GM08714 (cell line): ENCODE data around the gene RAB3GAP2.
A peak's percentile ranks its signal among the peaks of the same experiment; 100 is the strongest.
"Not testable (repeated sequence)": the region's sequence is repeated elsewhere in the genome, so short reads cannot be mapped to it uniquely, and the experiment has no call there.

ENCODE experiments used
- H3K4me3 ChIP-seq: fragments of 200-500 bp; sonication (Bioruptor generic); 2 replicates; pipeline ENCODE4 v1.5.1; 2014; ENCODE audit warnings: mild to moderate bottlenecking, low read length, inconsistent platforms
- ZNF274 ChIP-seq: IDR thresholded peaks from 2 replicates; pipeline ENCODE4 v1.6.1; 2012; ENCODE audit warnings: mild to moderate bottlenecking, low read depth, low read length

Gene RAB3GAP2

DNA sequence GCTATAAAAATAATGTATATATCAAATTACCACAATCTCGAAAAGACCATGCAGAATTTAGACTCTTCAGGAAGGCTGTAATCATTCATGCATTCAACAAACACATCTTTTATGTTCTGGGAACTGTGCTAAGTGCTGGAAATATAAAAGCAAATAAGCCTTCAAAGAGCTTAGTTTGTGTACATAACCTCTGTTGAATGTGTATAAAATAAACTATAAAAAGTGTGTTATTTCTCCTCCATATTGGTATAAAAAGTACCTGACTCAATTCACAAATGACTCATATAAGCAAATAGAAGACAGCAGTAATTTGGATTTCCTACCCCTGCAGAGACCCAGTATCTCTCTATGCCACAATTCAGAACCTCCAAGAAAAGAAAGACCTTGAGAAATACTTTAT, 36.8 kb downstream of the RAB3GAP2 start:
- no peak overlapping the region for H3K4me3 ChIP-seq
- TF ChIP-seq ZNF274, result no peak

DNA sequence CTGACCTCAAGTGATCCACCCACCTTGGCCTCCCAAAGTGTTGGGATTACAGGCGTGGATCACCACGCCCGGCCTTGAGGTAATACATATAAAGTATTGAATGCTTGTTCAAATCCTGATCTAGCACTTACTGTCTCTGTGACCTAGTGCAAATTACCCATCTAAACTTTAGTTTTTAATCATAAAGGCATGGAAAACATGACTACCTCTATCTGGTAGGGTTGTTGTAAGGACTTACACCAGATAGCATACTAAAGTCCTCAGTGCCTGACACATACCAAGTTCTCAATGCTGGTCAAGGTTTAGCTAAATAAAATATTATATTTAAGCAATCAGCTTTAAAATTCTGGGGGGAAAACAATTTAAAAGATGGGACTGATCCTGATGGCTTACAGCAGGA, 38.3 kb downstream of the RAB3GAP2 start:
- no peak overlapping the region for H3K4me3 ChIP-seq
- no peak for TF ChIP-seq ZNF274

DNA sequence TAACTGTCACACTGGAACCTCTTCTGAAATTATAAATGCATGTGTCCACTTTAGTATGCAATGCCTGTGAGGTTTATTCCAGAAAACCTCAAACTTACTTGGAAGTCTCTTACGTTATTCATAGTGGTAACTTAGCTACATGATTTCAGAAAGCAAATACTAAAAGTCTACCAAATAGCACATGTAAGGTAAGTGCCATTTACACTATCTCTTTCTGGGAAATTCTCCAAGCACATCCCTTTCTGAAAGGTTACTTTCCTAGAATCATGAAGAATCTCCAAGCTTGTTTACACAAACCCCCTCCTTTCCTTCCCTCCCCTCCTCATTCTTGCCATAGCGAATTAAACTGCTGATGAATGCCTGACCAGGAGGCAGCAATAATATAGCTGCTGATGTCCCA, 42.5 kb downstream of the RAB3GAP2 start:
- H3K4me3 ChIP-seq, result no peak overlapping the region
- TF ChIP-seq ZNF274, result no peak

DNA sequence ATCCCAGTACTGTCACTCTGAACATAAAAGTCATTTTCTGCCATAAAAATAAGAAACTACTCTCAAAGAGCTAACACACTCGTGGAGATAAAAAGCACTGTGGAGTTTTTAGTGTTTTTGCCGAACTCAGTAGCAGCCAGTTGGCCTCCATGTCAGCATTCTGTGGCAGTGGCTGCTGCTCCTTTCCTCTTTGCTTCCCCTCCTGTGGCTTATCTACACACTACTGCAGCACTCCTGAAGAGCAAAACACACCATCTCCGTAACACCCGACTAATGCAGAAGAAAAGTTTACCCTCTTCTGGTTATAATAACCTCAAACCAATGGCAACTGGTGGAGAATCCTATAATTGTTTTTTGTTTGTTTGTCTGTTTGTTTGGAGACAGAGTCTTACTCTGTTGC, 44.9 kb downstream of the RAB3GAP2 start:
- H3K4me3 ChIP-seq, result no peak overlapping the region
- no peak for TF ChIP-seq ZNF274

GRCh38 chr1:220226752-220227151, 45.5 kb downstream of the RAB3GAP2 start:
- TF ChIP-seq ZNF274, result no peak
- H3K4me3 ChIP-seq, result no peak overlapping the region

DNA sequence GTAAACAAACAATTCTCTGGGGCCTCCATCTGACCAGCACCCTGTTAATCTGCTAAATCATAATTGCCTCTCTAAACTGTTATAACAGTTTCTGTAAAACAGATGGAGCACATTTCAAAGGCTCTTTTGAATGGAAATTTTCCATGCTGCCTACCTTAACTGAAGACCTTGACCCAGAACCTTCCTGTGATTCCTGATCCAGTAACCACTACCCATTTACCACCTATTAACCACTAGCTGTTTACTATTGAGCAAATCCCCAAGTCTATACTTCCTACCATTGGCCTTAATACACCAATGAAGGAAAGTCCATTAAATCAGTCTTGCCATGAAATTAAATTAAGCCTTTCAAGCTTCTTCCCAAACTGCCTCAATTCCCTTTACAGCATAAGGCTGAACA, 46.3 kb downstream of the RAB3GAP2 start:
- no peak overlapping the region for H3K4me3 ChIP-seq
- no peak for TF ChIP-seq ZNF274

- no peak overlapping the region for H3K4me3 ChIP-seq
- TF ChIP-seq ZNF274, result no peak
Observed at GRCh38 chr1:220224611-220225124, 47.6 kb downstream of the RAB3GAP2 start.

DNA sequence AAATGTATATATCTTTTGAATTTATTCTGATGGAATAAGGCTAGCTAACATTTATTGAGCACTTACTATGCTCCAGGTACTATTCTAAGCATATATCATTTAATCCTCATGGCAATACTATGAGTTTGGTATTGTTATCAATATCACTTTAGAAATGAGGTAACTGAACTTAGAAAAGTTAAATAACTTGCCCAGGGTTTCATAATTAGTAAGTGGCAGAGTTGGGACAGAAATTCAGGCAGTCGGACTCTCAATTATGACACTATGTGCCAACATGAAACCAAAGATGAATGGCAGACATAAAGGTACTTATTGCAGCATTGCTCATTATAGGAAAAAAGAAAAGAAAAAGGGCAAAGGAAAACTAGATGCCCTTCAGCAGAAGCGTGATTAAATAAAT, 48.2 kb downstream of the RAB3GAP2 start:
- no peak for TF ChIP-seq ZNF274
- H3K4me3 ChIP-seq, result no peak overlapping the region

GRCh38 chr1:220222939-220223338, 49.3 kb downstream of the RAB3GAP2 start:
- no peak overlapping the region for H3K4me3 ChIP-seq
- no peak for TF ChIP-seq ZNF274

GRCh38 chr1:220221670-220222069, 50.6 kb downstream of the RAB3GAP2 start:
- H3K4me3 ChIP-seq, result peak overlapping the region; percentile 45; the same call in 1 of the 2 replicates
- TF ChIP-seq ZNF274, result no peak

DNA sequence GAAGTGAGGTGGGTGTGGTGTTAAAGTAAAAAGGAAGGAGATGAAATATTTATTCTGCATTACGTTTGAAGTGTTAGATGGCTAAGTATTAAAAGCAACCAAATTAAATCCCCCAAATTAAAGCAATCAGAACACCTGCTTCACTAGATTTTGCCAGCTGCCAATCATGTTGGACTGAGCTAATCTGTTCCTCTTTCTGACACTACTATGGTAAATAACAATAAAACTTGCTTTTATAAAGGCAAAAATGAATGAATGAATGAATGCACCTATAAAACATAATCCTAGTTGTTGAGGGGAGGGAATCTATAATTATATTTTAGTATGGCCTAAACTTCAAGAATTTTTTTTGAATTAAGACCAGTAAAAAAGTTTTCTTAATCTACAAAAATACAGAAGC, 51.0 kb downstream of the RAB3GAP2 start:
- TF ChIP-seq ZNF274, result no peak
- H3K4me3 ChIP-seq, result peak overlapping the region; percentile 45; the same call in 1 of the 2 replicates

- H3K4me3 ChIP-seq, result peak overlapping the region; percentile 45
Observed at GRCh38 chr1:220220699-220221040, 51.6 kb downstream of the RAB3GAP2 start.

DNA sequence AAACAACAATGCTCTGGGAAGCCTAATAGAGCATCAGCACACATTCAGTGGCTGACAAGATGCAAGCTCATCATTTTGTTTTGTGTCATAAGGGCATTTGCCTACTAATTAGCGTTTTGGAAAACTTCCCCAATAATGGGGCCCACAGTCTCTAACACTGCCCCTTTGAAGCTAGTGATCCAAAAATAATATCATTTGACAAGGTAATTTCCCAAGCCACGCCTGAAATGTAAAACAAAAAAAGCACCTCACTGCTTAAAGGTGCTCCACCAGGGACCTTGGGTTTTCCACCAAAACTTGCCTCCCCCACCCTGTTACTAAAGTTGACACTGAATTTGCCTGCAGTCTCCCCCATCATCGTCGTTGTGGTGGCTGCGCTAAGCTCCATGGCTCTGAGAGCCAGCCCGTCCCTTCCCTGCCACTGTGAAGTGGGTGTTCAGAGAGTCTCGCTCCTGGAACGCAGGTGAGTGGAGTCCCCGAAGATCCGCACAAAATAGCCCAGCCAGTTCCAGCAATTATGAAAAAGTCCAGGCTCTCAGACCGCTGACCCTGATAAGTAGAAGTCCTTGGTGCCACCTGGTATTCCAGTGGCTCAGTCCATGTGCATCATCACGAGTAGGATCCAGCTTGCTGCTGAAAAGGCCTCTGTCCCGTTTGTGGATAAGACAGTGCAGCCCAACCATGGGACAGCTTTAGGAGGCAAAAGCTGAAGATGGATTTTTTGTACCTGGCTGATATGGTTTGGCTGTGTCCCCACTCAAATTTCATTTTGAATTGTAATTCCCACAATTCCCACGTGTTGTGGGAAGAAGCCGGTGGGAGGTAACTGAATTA, 52.2 kb downstream of the RAB3GAP2 start:
- peak overlapping the region; percentile 30; the same call in 1 of the 2 replicates for H3K4me3 ChIP-seq
- TF ChIP-seq ZNF274, result no peak

- no peak overlapping the region for H3K4me3 ChIP-seq
- TF ChIP-seq ZNF274, result no peak
Observed at GRCh38 chr1:220219136-220219442, 53.2 kb downstream of the RAB3GAP2 start.

DNA sequence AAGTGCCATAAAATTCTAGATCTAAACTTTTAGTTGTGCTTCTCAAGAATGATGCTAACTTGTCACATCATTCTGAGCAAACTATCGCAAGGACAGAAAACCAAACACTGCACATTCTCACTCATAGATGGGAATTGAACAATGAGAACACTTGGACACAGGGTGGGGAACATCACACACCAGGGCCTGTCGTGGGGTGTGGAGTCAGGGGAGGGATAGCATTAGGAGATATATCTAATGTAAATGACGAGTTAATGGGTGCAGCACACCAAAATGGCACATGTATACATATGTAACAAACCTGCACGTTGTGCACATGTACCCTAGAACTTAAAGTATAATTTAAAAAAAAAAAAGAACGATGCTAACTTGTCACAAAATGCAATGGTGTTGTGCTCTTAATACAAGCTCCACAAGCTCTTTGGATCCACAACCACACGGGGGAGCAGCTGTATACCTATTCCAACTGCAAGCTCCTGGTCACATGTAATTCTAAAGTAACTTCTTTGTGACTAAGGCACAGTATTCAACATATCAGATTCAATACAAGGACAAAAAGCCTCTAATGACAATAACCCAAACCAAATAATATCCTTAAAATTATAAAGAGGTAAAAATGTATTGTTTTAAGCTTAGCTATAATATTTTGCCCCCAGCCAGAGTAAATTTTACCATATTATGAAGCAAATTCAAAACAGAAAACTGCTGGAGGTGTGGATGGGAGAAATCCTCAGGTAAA, 53.7 kb downstream of the RAB3GAP2 start:
- not testable (repeated sequence) for H3K4me3 ChIP-seq

DNA sequence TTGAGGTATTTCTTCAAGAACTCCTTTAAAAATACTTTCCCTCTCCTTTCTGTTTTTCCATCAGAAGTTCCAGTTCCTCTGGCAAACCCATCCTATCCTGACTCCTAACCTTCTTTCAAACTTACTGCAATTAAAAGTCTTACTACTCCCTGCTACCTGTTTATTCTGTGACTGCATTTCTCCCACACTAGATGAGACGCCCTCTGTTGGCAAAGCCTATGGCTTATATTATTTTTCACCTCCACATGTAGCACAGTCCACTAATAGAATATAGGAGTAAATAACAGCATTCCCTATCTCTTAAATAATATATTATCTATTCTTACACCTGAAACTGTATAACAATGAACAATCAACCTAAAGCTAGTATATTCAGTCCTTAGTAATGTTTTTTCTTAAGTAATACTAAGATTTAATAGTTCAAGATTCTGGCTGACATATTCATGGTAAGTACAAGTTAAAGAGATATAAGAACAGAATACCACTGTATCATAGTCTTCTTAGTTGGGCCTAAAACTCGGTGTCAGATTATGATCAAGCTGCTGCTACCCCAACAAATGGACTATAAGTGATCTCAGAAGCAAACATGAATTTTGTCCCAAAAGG, 54.8 kb downstream of the RAB3GAP2 start:
- no peak overlapping the region for H3K4me3 ChIP-seq
- TF ChIP-seq ZNF274, result no peak
